Measurements from ENCODE around the gene BBS12.

Gene BBS12

GRCh38 chr4:122766353-122766705, 33.8 kb downstream of the BBS12 start:
- H3K4me3 ChIP-seq (ENCODE audit: low read depth, low read length) = no peak overlapping the region
- no peak for DNase-seq (ENCODE audit: low read depth)
- TF ChIP-seq CTCF (conservative IDR thresholded peaks at IDR 0.05; ENCODE audit: low read depth, low read length) = no peak

- no peak overlapping the region for H3K4me3 ChIP-seq (ENCODE audit: low read depth, low read length)
- DNase-seq (ENCODE audit: low read depth) = no peak
- no peak for TF ChIP-seq CTCF (conservative IDR thresholded peaks at IDR 0.05; ENCODE audit: low read depth, low read length)
Measured at GRCh38 chr4:122766950-122767349, 34.4 kb downstream of the BBS12 start.

- H3K4me3 ChIP-seq (ENCODE audit: low read depth, low read length) = no peak overlapping the region
- no peak for DNase-seq (ENCODE audit: low read depth)
- TF ChIP-seq CTCF (conservative IDR thresholded peaks at IDR 0.05; ENCODE audit: low read depth, low read length) = no peak
Measured at GRCh38 chr4:122771724-122772123, 39.2 kb downstream of the BBS12 start.

GRCh38 chr4:122772311-122772710, 39.8 kb downstream of the BBS12 start:
- H3K4me3 ChIP-seq (ENCODE audit: low read depth, low read length) = no peak overlapping the region
- TF ChIP-seq CTCF (conservative IDR thresholded peaks at IDR 0.05; ENCODE audit: low read depth, low read length) = no peak
- DNase-seq (ENCODE audit: low read depth) = peak; percentile 52

- no peak overlapping the region for H3K4me3 ChIP-seq (ENCODE audit: low read depth, low read length)
- no peak for TF ChIP-seq CTCF (conservative IDR thresholded peaks at IDR 0.05; ENCODE audit: low read depth, low read length)
- no peak for DNase-seq (ENCODE audit: low read depth)
Measured at GRCh38 chr4:122772986-122773385, 40.5 kb downstream of the BBS12 start.

- no peak for TF ChIP-seq CTCF (conservative IDR thresholded peaks at IDR 0.05; ENCODE audit: low read depth, low read length)
- no peak overlapping the region for H3K4me3 ChIP-seq (ENCODE audit: low read depth, low read length)
- DNase-seq (ENCODE audit: low read depth) = no peak
Measured at GRCh38 chr4:122775039-122775438, 42.5 kb downstream of the BBS12 start.

GRCh38 chr4:122775987-122776836, 43.7 kb downstream of the BBS12 start:
- TF ChIP-seq CTCF (conservative IDR thresholded peaks at IDR 0.05; ENCODE audit: low read depth, low read length) = no peak
- no peak overlapping the region for H3K4me3 ChIP-seq (ENCODE audit: low read depth, low read length)
- no peak for DNase-seq (ENCODE audit: low read depth)

All from choroid plexus epithelial cell (primary cell).